GM12878 (cell line): ENCODE measurements around the gene GLRX5.

Experiments
- NFXL1 ChIP-seq: fragments of 450-650 bp; IDR thresholded peaks from 2 replicates; pipeline ENCODE4 v1.6.1; 2017; ENCODE audit warnings: antibody characterized with exemption, mild to moderate bottlenecking, borderline replicate concordance
- PAX5 ChIP-seq: IDR thresholded peaks from 2 replicates; pipeline ENCODE4 v1.6.1; 2011; ENCODE audit warnings: low read depth, low read length, borderline replicate concordance
- RB1 ChIP-seq: fragments of 450-650 bp; formaldehyde crosslinking; IDR thresholded peaks from 2 replicates; pipeline ENCODE4 v1.6.1; 2017; ENCODE audit warnings: mild to moderate bottlenecking, borderline replicate concordance
- RCOR1 ChIP-seq: conservative IDR thresholded peaks from 2 replicates; pipeline ENCODE4 v1.6.1; 2012; ENCODE audit warnings: low read depth, low read length, improper control_type of control experiment
- SPI1 ChIP-seq: IDR thresholded peaks from 2 replicates; pipeline ENCODE4 v1.6.1; 2011; ENCODE audit warnings: low read depth, mild to moderate bottlenecking, low read length, moderate library complexity, borderline replicate concordance; ENCODE audit not compliant: insufficient read depth
- STAT3 ChIP-seq: IDR thresholded peaks from 2 replicates; pipeline ENCODE4 v1.6.1; 2011; ENCODE audit warnings: low read depth, low read length, improper control_type of control experiment
- TAF1 ChIP-seq: IDR thresholded peaks from 2 replicates; pipeline ENCODE4 v1.6.1; 2011; ENCODE audit warnings: mild to moderate bottlenecking, low read depth, low read length, borderline replicate concordance
- TF ChIP-seq, protein P1 (sequence below): fragments of 450-650 bp; IDR thresholded peaks from 2 replicates; pipeline ENCODE4 v1.6.1; 2018; ENCODE audit warnings: mild to moderate bottlenecking, low read depth, moderate library complexity; ENCODE audit not compliant: partially characterized antibody
- TF ChIP-seq, protein P2 (sequence below), 3 experiments: IDR thresholded peaks in 2 of 3; conservative IDR thresholded peaks in 1 of 3; 2 replicates each; pipeline ENCODE4 v1.5.1; 2011; ENCODE audit warnings: low read depth in 3 of 3, low read length in 3 of 3, mild to moderate bottlenecking in 3 of 3, control low read depth in 2 of 3, moderate library complexity in 2 of 3, inconsistent platforms in 1 of 3, mixed read lengths in 1 of 3; ENCODE audit not compliant: control insufficient read depth in 2 of 3, insufficient read depth in 1 of 3; ENCODE audit errors: extremely low read depth in 1 of 3

DNA sequence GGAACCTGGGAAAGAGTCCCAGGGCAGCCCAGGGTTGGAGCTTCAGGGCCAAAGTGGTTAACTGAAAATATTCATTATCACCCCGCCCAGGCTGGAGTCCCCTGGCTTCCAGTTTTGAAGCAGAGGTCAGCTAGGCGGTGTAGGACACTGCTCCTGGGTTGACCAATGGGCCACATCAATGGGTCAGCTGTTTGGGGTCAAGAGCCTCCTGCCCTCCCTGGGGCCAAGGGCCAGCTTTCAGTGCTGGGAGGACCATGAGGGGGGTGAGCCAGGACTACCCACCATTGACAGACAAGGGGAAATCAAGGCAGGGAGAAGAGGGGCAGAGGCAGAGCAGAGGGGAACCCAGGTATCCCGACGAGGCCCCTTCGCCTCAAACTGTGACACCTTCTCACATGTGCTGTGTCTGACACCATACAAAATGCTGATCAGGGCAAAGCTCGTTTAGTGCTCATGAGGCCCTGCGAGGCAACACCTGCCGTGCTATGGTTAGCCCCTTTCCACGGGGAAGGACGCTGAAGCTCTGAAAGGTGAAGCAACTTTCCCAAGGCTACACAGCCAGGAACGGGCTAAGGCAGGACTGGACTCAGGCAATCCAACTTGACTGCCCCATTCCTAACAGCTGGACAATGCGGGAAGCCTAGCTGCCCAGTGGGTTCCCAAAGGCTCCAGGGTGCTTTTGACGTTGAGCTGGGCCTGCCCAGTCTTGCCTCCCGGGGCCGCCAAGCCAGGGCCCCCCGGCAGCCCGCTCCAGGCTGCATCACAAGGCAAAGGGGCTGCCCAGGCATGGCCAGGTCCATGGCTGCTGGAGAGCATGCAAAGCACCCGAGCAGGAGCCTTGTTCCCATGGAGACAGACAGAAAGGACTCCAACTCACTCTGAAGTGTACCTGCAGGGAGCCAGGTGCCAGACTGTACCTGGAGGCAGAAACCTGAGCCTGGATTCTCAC lies 20.4 kb upstream of the GLRX5 start:
- TF ChIP-seq NFXL1 (no peak), PAX5 (no peak), TAF1 (no peak), SPI1 (no peak), RCOR1 (no peak), STAT3 (no peak), RB1 (no peak)
- TF ChIP-seq, protein P1, sequence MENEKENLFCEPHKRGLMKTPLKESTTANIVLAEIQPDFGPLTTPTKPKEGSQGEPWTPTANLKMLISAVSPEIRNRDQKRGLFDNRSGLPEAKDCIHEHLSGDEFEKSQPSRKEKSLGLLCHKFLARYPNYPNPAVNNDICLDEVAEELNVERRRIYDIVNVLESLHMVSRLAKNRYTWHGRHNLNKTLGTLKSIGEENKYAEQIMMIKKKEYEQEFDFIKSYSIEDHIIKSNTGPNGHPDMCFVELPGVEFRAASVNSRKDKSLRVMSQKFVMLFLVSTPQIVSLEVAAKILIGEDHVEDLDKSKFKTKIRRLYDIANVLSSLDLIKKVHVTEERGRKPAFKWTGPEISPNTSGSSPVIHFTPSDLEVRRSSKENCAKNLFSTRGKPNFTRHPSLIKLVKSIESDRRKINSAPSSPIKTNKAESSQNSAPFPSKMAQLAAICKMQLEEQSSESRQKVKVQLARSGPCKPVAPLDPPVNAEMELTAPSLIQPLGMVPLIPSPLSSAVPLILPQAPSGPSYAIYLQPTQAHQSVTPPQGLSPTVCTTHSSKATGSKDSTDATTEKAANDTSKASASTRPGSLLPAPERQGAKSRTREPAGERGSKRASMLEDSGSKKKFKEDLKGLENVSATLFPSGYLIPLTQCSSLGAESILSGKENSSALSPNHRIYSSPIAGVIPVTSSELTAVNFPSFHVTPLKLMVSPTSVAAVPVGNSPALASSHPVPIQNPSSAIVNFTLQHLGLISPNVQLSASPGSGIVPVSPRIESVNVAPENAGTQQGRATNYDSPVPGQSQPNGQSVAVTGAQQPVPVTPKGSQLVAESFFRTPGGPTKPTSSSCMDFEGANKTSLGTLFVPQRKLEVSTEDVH = no peak
- TF ChIP-seq, protein P2, sequence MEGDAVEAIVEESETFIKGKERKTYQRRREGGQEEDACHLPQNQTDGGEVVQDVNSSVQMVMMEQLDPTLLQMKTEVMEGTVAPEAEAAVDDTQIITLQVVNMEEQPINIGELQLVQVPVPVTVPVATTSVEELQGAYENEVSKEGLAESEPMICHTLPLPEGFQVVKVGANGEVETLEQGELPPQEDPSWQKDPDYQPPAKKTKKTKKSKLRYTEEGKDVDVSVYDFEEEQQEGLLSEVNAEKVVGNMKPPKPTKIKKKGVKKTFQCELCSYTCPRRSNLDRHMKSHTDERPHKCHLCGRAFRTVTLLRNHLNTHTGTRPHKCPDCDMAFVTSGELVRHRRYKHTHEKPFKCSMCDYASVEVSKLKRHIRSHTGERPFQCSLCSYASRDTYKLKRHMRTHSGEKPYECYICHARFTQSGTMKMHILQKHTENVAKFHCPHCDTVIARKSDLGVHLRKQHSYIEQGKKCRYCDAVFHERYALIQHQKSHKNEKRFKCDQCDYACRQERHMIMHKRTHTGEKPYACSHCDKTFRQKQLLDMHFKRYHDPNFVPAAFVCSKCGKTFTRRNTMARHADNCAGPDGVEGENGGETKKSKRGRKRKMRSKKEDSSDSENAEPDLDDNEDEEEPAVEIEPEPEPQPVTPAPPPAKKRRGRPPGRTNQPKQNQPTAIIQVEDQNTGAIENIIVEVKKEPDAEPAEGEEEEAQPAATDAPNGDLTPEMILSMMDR (IDR thresholded peaks at IDR 0.05 in 2 of 3, conservative IDR thresholded peaks at IDR 0.05 in 1 of 3; ENCODE audit: control insufficient read depth in 2 of 3, extremely low read depth in 1 of 3, insufficient read depth in 1 of 3, low read depth in 3 of 3, low read length in 3 of 3) = no peak
